GM18507 (cell line): ENCODE data around the gene NAMPT.
"Not testable (repeated sequence)": the region's sequence is repeated elsewhere in the genome, so short reads cannot be mapped to it uniquely, and the experiment has no call there.

ENCODE experiments used
- DNase-seq: peaks from one replicate; pipeline ENCODE4 v3.0.0; 2011; ENCODE audit warnings: low read depth; ENCODE audit not compliant: insufficient read length; ENCODE audit errors: extremely low spot score
- FAIRE-seq: peaks from 2 replicates; lab custom pipeline; 2011; peaks lifted over from hg19 to GRCh38; lab: Jason Lieb, UNC

NAMPT gene

DNA sequence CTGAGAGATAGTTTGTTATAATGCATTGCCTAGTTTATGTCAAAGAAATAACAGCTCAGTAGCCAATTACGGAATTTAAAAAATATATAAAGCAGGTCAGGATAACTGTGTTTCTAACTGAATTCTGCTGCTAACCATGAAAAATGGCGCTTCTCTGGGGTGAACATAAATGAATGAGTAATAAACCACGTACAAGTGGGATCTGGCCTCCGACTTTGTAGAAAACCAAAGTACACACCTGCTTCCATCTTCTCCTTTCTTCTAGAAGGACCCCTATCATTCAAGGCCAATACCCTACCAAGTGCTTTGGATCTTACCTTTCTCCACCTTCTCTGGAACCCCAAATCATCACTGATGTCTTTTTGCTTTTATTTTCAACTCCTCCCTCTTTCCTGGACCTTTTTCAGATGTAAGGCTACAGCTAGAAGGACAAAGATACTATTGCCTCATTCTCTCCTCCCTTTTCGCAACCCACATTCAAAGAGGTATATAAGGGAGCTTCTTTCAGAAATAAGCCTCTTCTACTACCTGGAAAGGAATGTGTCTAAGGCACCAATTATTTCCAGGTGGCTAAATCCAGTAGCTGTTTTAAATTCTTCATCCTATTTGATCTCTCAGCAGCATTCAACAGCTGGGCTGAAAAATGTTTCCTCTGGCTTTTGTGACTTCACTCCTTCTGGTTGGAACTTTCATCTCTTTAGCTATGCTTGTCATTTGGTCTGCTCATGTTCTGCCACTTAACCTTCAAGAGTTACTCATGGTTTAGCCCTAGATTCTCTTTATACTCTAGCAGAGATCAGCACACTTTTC, 37.7 kb downstream of the NAMPT start:
- FAIRE-seq (no peak), DNase-seq (no peak)

DNA sequence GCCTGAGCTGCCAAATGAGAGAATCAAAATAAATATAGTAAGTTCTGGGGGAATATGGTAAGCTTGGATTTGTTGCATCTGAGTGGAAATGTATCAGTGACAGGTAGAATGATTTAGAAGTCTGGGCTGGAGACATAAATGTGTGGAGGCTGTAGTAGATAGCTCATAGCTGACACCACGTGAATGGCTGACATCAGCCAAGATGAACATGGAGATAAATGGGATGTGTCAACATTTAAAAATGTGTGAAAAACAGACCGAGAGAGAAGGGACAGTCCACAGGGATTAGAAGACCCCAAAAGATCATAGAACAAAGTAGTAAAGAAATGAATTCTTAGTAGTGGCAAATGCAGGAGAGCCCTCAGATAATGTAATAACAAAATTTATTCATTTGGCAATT, 40.9 kb downstream of the NAMPT start:
- no peak for FAIRE-seq
- no peak for DNase-seq

DNA sequence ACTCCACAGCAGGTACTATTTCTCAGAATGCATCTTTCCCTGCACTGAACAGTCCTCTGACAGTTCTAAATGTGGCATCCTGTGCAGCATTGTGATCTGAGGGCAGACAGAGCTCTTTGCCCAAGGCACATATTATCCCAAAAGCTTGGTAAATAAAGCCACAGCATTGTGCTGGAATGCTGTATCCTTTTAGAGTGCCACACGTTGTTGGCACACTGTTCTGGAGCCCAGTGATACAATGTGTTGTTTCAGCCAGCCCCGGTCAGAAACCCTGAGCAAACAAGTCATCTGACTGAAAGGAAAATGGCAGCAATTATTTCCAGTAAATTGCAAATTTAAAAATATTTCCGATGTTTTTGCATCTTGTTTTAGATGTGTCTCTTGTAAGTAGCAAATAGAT, 45.4 kb downstream of the NAMPT start:
- FAIRE-seq = no peak
- DNase-seq = no peak

DNA sequence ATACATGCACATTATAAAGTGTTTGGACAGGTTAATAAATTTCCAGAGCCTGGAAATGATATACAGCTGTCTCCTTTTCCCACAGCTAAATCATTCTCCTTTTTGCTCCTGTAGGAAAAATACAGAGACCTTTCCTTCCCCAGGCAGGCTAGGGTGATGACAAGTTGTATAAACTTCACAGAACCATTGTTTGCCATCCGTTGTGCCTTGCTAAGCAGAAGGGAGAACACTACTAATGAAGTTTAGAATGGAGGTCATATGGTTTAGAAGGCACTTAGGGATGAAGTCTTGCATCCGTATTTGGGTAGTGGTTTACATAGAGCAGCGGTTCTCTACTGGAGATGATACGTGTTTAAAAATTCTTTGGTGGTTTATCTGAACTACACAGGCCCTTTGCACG, 46.0 kb downstream of the NAMPT start:
- DNase-seq (no peak), FAIRE-seq (no peak)

DNA sequence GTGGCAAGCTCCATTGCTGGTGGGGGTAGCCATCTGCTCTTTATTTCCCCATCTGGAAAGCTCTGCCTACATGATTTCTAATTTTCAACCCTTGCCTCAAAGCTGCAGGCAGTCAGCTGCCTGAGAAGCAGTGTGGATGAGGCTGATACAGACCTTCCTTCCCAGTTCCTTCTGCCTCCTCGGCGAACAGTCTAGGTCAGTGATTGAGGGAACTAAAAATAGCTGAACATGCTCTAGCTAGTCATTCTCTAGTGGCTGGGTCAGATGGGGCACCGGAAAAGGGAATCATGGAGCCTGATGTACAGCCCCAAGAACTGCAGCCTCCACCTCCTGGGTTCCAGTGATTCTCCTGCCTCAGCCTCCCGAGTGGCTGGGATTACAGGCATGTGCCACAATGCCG, 48.7 kb downstream of the NAMPT start:
- DNase-seq (no peak), FAIRE-seq (no peak)

DNA sequence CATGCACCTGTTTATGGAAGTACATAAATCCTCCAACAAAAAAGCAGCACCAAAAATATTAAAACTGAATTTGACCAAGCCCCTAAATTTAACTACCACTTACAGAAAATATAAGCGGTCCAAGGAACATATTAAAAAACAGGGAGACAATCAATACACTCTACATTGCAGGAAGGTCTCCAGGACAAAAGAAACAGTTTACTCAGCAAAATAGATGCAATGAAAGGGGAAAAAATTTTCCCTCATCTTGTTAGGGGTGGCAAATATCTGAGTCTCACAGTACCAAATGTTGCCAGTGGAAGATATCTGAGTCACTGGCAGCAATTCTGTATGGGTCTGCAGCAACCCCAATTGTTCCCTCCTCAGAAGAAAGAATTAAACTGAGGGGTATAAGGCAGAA, 50.4 kb downstream of the NAMPT start:
- DNase-seq = no peak
- no peak for FAIRE-seq

DNA sequence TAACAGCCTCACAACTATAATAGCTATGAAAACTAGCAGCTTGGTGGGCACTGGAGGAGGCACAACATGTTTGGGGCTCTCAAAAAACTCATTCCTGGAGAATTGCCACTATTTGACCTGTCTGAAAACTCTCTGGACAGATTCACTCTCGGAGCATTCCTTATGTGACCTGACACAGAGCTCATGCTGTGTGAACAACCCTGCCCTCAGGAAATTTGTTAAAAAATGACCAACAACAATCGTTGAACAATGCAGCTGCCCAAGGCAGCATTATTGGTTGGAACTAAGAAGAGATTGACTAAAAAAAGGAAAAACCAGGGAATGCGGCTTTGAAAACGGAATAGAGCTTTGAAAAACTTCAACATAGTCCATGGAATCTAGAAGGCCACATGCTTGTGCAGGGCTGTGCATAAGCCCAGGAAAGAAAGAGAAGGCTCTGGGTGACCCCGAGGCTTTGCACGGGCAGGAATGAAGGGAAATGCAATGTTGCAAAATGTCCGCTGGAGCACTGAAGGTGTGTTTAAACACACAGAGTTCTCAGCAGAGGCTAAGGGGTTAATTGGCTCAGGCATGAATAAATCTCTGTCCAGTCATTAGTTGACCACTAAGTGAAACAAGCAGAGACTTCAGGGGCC, 52.8 kb downstream of the NAMPT start:
- DNase-seq = no peak
- no peak for FAIRE-seq

DNA sequence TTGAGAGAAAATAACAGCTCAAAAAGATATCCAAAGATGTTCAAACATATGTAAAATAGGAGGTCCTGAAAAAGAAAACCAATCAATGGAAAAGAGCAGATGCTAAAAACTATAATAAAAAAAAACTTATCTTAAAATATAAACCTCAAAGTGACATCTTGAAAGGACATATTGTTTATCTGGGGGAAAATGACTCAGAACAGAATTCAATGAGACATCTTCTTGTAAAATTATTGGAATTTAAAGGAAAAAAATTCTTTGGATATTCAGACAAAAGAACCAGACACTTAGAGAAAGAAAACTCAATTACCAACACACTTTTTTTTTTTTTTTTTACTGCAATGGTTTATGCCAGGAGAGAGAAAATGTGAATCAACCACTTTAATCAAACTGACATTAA, 58.9 kb downstream of the NAMPT start:
- FAIRE-seq (no peak), DNase-seq (no peak)

DNA sequence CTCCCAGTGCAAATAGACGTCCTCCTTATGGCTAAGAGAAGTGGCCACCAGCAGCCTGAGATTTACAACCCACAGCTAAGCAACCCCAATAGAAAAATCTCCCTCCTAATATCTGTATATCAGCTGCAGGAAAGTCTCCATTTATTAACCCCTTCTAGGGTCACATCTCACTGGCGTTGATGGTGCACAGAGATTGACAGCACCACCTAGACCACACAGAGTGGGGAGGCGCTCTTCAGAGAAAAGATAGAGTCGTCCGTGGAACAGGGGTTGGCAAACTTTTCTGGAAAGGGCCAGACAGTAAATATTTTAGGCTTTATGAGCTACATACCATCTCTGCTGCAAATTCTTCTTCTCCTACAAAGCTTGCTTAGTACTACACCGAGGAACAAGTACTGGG, 60.0 kb downstream of the NAMPT start:
- no peak for FAIRE-seq
- no peak for DNase-seq

DNA sequence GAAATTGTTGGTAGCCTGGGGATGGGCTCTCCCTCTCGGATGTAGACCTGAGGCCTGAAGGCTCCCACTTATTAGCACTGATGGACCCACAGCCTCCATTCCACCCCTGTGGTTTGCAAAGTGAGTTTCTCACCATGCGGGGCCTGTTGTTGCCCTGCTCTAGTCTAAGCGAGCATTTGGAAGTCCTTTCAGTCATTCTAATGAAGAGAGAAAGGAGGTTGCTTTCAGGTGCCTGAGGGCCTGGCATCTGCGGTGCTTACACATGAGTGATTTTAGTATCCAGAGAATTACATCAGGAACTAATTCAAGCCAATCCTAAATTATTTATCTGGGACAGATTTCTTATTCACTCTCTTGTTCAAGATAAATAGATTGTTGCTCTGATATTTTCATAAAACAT, 61.6 kb downstream of the NAMPT start:
- FAIRE-seq (no peak), DNase-seq (no peak)

DNA sequence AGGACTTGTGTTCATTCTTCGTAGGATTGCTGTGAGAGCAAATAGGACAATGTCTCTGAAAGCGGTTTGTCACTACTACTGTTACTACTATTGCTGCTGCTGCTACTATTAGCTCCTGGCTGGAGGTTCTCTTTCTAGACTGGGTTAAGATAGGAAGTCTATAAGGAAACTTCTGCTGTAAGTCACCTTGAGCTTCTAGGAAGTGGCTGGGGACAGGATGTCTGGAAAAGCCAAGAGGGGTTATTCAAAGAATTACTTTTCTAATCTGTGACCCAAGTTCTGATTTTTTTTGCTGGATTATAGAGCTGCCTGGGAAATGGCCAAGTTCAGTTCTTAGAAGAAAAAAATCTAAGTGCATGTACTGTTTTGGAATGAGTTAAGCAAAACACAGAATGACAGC, 62.2 kb downstream of the NAMPT start:
- DNase-seq (no peak), FAIRE-seq (no peak)

DNA sequence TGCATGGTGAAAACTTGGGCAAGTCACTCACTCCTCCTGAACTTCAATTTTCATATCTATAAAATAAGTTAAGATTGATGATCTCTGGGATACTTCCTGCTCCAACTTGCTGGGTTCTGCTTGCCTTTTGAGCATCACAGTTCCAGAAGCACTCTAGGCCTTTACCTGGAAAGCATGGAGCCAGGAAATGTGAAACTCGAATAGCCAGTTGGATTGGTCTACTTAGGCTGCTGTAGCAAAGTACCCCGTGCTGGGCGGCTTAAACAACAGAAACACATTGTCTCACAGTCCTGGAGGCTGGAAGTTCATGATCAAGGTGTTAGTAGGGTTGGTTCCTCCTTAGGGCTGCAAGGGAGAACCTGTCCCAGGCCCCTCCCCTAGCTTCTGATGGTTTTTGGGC, 64.5 kb downstream of the NAMPT start:
- FAIRE-seq (no peak), DNase-seq (no peak)

DNA sequence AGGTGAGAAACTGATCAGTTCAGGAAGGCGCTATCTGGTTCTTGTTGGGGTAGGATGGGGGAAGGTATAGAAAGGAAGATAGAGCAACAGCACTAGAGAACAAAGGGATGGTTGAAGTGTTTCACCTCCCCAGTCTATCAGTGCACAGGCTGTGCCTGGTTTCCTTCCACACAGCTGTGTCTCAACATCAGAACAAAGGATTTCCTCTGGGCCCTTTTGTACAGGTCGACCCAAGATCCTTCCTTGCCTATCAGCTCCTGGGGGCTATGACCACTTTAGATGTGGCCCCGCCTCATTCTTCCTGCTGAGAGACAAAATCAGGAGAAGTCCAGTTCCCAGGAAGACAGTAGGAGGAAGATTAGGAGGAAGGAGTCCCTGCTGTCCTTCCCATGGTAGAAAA, 65.6 kb downstream of the NAMPT start:
- DNase-seq (no peak), FAIRE-seq (no peak)

DNA sequence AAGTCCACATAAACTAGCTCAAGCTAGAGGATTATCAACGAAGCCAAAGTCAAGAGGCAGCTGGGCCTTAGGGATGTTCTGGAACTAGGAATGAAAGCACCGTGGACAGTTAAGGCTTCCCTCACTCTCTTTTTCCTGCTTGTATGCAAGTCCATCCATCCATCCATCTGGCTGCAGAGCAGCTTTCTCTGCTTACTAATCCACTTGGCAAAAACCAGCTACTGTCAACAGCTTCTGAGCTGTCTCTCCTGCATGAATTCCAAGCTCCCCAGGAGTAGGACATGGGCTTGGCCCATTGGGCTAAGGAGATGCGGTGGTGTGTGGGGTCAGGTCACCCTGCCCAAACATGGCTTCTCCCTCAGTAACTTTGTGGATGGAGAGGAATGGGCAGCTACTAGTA, 66.2 kb downstream of the NAMPT start:
- no peak for DNase-seq
- FAIRE-seq = no peak

DNA sequence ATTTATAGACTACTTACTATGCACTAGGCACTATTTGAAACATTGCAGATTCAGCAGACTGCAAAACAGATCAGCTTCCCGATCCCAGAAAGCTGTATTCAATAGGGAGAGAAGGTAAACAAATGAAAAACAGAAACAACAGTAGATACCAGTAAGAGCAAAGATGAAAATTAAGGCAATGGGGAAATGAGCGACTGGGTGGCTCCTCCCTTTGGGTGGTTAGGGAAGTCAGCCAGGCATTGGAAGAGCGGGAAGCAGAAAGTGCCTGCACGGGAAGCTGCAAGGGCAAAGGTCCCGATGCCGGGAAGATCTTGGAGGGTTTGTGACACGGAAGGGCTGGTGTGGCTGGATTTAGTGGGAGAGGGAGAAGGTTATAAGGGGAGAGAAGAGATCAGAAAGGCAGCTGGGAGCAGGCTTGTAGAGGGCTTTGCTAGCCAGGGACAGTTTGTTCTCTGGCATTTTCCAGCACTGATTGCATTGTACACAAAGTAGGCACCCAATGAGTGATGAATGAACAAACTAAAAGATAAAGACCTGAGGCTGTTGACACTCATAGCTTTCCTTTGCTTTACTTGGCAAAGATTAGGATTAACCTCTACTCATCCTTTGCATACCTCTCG, 67.8 kb downstream of the NAMPT start:
- no peak for FAIRE-seq
- no peak for DNase-seq

DNA sequence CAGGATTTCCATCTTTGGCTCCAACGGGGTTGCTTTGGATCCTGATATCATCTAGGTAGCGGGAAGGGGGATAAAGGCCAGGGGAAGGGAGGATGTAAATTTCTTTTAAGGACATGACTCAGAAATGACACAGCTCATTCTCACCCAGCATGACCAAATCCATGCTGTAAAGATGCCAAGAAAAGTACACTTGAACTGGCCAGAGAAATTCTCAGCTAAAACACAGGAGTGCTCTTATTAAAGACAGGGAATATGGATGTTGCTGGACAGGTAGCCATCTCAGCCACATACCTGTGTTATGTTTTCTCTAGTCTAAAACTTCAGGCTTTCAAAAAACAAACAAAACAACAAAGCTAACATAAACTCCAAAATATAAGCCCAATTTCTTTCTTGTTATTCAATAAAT, 68.3 kb downstream of the NAMPT start:
- no peak for DNase-seq
- no peak for FAIRE-seq

DNA sequence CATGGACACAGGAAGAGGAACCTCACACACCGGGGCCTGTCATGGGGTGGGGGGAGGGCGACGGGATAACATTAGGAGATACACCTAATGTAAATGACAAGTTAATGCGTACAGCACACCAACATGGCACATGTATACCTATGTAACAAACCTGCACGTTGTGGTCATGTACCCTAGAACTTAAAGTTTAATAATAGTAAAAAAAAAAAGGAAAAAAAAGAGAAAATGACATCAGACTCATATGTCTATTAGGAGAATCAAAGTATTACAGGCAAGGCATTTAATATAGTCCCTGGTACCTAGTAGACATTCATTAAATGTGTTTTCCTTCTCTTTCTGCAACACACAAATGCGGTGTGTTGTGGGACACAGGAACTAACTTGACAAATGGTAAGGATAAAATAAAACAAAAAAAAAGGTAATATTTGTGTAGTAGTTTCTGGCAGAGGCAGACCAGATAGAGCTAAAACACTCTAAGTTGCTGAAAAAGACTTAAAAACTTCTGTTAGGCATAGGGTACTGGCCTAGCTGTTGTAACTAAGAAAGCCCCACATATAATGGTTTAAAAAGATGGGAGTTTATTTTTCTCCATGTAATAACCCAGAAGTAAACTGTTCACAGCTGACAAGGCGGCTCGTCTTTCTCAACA, 68.8 kb downstream of the NAMPT start:
- DNase-seq = no peak
- FAIRE-seq = no peak

DNA sequence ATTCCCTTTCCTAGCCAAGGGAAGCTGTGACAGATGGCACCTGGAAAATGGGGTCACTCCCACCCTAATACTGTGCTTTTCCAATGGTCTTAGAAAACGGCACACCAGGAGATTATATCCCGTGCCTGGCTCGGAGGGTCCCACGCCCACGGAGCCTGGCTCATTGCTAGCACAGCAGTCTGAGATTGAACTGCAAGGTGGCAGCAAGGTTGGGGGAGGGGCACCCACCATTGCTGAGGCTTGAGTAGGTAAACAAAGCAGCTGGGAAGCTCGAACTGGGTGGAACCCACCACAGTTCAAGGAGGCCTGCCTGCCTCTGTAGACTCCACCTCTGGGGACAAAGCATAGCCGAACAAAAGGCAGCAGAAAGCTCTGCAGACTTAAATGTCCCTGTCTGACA, 75.8 kb downstream of the NAMPT start:
- not testable (repeated sequence) for DNase-seq, FAIRE-seq

DNA sequence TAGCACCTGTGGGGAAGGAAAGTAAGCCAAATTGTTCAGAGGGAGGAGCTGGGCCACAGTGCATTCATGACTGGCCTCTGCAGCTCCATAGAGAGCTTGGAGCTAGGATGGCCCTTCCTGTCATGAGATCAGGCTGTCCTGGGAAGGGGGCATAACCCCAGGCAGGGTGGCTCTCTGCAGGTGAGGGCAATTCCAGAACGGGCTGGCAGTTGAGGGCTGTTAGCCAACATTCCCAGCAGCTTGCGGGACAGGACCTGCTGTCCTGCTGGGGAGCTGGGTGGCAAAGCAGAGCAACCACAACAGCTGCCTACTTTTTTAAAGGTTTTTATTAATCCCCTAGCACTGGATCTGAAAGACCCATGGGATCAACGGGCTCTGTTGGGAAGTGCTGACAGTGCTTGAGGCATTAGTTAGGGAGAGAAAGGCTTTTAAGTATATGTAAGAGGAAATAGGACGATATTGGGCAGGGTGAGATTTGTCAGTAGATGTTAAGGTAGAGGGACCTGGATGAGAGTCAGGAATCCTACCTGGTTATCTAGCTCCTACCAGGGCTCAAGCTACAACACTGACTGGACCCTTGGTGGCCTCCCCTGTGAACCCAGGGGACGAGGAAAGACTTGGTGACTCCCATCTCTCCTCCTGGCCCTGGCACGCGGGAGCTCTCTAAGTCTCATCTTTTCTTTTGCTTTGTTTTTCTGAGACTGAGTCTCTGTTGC, 77.8 kb downstream of the NAMPT start:
- FAIRE-seq (no peak), DNase-seq (no peak)

DNA sequence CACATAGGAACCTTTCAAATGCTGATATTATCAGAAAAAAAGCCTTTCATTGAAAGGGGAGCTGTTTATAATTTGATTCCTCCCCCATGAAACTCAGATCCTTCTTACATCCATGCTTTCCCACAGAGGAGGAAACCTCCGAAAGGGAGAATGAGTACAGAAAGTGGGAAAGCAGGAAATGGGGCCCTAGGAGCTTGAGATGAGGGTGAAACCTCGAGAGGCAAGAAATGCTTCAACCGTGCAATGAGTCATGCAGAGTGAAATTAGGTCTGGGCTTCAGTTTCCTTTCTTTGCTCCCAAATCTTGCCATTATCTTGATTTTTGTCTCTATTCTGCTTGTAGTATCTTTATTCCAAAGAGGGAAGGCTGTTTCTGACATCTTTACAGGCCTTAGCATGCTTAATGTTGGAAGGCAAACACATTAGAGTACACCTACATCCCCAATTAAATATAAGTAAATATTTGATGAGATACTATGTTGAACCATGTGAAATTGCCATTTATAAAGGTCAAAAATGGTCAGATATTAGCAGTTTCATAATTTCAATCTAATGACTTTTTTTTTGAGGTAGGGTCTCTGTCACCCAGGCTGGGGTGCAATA, 79.1 kb downstream of the NAMPT start:
- DNase-seq = no peak
- FAIRE-seq = no peak
